NCI-H82 treated with DMSO at 0.1 percent for 48 hours (cell line): ENCODE measurements around the gene C17orf67.

Experiments
- DNase-seq: peaks from one replicate; lab custom pipeline; 2025; ENCODE audit not compliant: unreplicated experiment; lab: John Stamatoyannopoulos, UW

C17orf67 gene

GRCh38 chr17:56833809-56834379, at the start of gene C17orf67, which contains the start of gene DGKE:
C17orf67 (minus strand) TSS chr17:56833920; CDS start chr17:56815810, 18,110 bp downstream.
DGKE (plus strand) TSS chr17:56834151; CDS start chr17:56834796, 645 bp downstream.
- peak; percentile 86 for DNase-seq

- DNase-seq, result no peak
Observed at GRCh38 chr17:56881685-56882295, 48.1 kb upstream of the C17orf67 start.

- DNase-seq, result no peak
Observed at GRCh38 chr17:56880571-56880970, 46.9 kb upstream of the C17orf67 start.

- DNase-seq, result no peak
Observed at GRCh38 chr17:56880133-56880532, 46.4 kb upstream of the C17orf67 start.

- no peak for DNase-seq
Observed at GRCh38 chr17:56879280-56879679, 45.6 kb upstream of the C17orf67 start.

- no peak for DNase-seq
Observed at GRCh38 chr17:56876766-56877179, 43.1 kb upstream of the C17orf67 start.

GRCh38 chr17:56870081-56870651, 36.4 kb upstream of the C17orf67 start:
- no peak for DNase-seq

GRCh38 chr17:56868716-56869115, 35.0 kb upstream of the C17orf67 start:
- no peak for DNase-seq

- DNase-seq, result no peak
Observed at GRCh38 chr17:56867948-56868376, 34.2 kb upstream of the C17orf67 start.

- no peak for DNase-seq
Observed at GRCh38 chr17:56866496-56866895, 32.8 kb upstream of the C17orf67 start.

GRCh38 chr17:56866076-56866475, 32.4 kb upstream of the C17orf67 start:
- no peak for DNase-seq

GRCh38 chr17:56863974-56864373, 30.3 kb upstream of the C17orf67 start:
- no peak for DNase-seq

- DNase-seq, result no peak
Observed at GRCh38 chr17:56861899-56862298, 28.2 kb upstream of the C17orf67 start.

GRCh38 chr17:56851008-56851407, 17.3 kb upstream of the C17orf67 start:
- no peak for DNase-seq

GRCh38 chr17:56850591-56850990, 16.9 kb upstream of the C17orf67 start:
- no peak for DNase-seq

- DNase-seq, result no peak
Observed at GRCh38 chr17:56849131-56849530, 15.4 kb upstream of the C17orf67 start.

- DNase-seq, result no peak
Observed at GRCh38 chr17:56847106-56847505, 13.4 kb upstream of the C17orf67 start.

- no peak for DNase-seq
Observed at GRCh38 chr17:56845934-56846333, 12.2 kb upstream of the C17orf67 start.

- no peak for DNase-seq
Observed at GRCh38 chr17:56842577-56842976, 8.9 kb upstream of the C17orf67 start.

- DNase-seq, result no peak
Observed at GRCh38 chr17:56838687-56839086, 5.0 kb upstream of the C17orf67 start.

GRCh38 chr17:56835264-56835585, 1.5 kb upstream of the C17orf67 start:
- no peak for DNase-seq

- DNase-seq, result peak; percentile 27
Observed at GRCh38 chr17:56834380-56835263, 902 bp upstream of the C17orf67 start.
